RCC 7860 (cell line): ENCODE data around the gene SPINK4.

Source experiments
- DNase-seq: peaks from one replicate; pipeline ENCODE4 v3.0.0-alpha.2; 2015; ENCODE audit warnings: low spot score
- FAIRE-seq: peaks from 2 replicates; lab custom pipeline; 2012; peaks lifted over from hg19 to GRCh38; lab: Jason Lieb, UNC

SPINK4 gene

GRCh38 chr9:33290247-33291030 is 50.5 kb downstream of the SPINK4 start, which contains the start of gene NFX1:
NFX1 (plus strand) TSS chr9:33290516; CDS start chr9:33290573, 57 bp downstream.
- FAIRE-seq = peak; percentile 74

DNA sequence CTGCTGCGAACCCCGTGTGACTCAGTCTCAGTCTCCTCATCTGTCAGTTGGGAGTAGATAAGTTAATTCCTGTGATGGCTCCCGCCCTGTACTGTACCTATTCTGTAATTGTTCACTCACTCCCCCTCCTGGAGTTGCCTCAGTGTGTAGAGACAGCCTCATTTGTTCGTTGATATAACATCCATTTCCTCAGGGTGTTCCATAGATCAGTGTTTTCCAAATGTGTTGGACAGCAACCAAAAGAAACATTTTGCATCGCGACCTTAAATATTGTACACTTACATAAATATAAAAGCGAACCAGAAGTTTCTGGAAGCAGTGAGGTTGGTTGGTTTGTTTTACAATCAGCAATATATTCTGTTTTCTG is 51.0 kb downstream of the SPINK4 start:
- no peak for FAIRE-seq
- DNase-seq = no peak

More at GRCh38 chr9:33290247-33291030, 50.5 kb downstream of the SPINK4 start, which contains the start of gene NFX1:
- peak; percentile 90 for DNase-seq

DNA sequence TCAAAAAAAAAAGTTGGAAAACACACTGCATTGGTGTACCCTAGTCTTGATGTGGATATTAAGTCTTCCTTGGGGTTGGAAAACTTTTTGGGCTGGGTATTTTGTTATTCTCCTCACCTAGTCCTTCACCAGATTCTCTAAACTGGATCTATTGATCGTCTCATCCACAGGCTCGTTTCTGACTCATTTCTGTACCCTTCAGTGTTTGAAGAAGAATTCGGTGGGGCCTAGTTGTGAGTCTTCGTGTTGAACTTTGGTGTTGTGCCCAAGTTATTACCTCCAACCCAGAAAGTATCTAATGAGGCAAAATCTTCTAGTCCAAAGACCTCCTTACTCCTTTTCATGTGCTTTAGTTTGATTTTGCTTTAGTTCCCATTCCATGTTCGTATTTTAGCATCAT is 51.9 kb downstream of the SPINK4 start:
- FAIRE-seq = no peak
- no peak for DNase-seq

DNA sequence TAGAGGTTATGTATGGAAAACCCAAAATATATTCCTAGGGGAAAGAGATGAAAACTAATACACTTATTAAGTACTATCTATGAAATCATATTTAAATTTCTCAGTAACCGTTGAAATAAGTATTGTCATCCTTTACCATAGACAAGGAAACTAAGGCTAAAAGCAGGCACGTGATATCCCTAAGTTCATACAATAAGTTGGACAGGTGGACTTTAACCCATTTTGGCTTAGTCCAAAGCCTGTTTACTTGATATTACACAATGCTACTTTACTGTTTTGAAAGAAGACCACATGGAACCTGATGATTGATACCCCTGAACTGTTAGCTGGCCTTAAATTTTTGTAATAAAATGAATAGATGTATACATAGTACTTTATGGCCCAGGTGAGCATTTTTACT is 53.8 kb downstream of the SPINK4 start:
- FAIRE-seq = no peak

DNA sequence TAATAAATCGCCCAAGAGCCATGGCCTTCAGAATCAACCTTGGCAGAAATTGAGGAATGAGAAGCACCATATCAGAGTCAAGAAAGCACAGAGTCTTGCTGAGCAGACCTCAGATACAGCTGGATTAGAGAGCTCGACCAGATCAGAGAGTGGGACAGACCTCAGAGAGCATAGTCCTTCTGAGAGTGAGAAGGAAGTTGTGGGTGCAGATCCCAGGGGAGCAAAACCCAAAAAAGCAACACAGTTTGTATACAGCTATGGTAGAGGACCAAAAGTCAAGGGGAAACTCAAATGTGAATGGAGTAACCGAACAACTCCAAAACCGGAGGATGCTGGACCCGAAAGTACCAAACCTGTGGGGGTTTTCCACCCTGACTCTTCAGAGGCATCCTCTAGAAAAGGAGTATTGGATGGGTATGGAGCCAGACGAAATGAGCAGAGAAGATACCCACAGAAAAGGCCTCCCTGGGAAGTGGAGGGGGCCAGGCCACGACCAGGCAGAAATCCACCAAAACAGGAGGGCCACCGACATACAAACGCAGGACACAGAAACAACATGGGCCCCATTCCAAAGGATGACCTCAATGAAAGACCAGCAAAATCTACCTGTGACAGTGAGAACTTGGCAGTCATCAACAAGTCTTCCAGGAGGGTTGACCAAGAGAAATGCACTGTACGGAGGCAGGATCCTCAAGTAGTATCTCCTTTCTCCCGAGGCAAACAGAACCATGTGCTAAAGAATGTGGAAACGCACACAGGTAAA is 54.9 kb downstream of the SPINK4 start:
- no peak for FAIRE-seq
- DNase-seq = no peak

More for the DNA sequence above, 53.8 kb downstream of the SPINK4 start:
- DNase-seq = no peak

DNA sequence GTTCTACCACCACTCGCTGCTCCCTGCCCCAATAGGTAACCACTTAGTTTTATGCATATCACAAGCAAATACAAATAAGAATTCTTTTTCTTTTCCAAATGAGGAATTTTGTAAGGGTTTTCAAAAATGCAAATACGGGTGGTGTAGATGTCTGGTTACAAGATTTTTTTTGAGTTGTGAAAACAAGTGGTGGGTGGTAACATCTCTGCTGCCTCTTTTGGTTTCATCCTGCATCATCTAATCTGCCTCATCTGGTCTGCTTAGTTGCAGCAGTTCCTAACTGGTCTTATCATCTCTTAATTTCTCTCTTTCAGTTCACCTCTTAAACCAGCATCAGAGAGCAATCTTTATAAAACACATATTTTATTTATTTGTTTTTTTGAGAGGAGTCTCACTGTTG is 55.6 kb downstream of the SPINK4 start:
- no peak for DNase-seq
- FAIRE-seq = no peak

- FAIRE-seq (no peak), DNase-seq (no peak)
Observed at GRCh38 chr9:33297432-33297831, 57.5 kb downstream of the SPINK4 start.
